Fibroblast of lung (primary cell): ENCODE data around the gene NKAIN4. TPM values are rescaled to one million over a fixed set of nuclear protein-coding genes. Genes with fewer than 3 reads are reported as not detected.

Experiments used
- DNase-seq, 2 donors: peaks; one replicate each; pipeline versions ENCODE4 v3.0.0 to v3.0.0-alpha.2; 2010; ENCODE audit warnings: low read depth in 2 of 2
- H2AFZ ChIP-seq: 2 replicates; pipeline ENCODE4 v1.5.1; 2012; ENCODE audit warnings: low read length, control low read depth, inconsistent platforms
- H3K27ac ChIP-seq: 2 replicates; pipeline ENCODE4 v1.5.1; 2011; ENCODE audit warnings: low read length, control low read depth; ENCODE audit not compliant: insufficient read depth
- H3K27me3 ChIP-seq: 2 replicates; pipeline ENCODE4 v1.5.1; 2011; ENCODE audit warnings: mild to moderate bottlenecking, low read length; ENCODE audit not compliant: control insufficient read depth, insufficient read depth
- H3K36me3 ChIP-seq: 2 replicates; pipeline ENCODE4 v1.5.1; 2011; ENCODE audit warnings: low read length; ENCODE audit not compliant: control insufficient read depth, insufficient read depth
- H3K4me1 ChIP-seq: 2 replicates; pipeline ENCODE4 v1.5.1; 2011; ENCODE audit warnings: low read length; ENCODE audit not compliant: control insufficient read depth, insufficient read depth; ENCODE audit errors: extremely low read depth
- H3K4me2 ChIP-seq: 2 replicates; pipeline ENCODE4 v1.5.1; 2011; ENCODE audit warnings: low read length, control low read depth; ENCODE audit not compliant: insufficient read depth; ENCODE audit errors: extremely low read depth
- H3K4me3 ChIP-seq, 4 experiments: fragments of 200-600 bp in 1 of 4; sonication (generic) in 1 of 4; replicated peaks in 1 of 4; 2 replicates each; pipeline ENCODE4 v1.5.1; 2011 to 2016; ENCODE audit warnings: low read length in 4 of 4, low read depth in 3 of 4, mild to moderate bottlenecking in 3 of 4, control low read depth in 2 of 4, inconsistent platforms in 1 of 4, mixed read lengths in 1 of 4; ENCODE audit not compliant: insufficient read depth in 1 of 4; ENCODE audit errors: control extremely low read depth in 1 of 4
- H3K79me2 ChIP-seq: 2 replicates; pipeline ENCODE4 v1.5.1; 2012; ENCODE audit warnings: mild to moderate bottlenecking, low read length, inconsistent platforms; ENCODE audit not compliant: control insufficient read depth, insufficient read depth
- H3K9ac ChIP-seq: 2 replicates; pipeline ENCODE4 v1.5.1; 2011; ENCODE audit warnings: mild to moderate bottlenecking, low read length, control low read depth; ENCODE audit not compliant: insufficient read depth
- H3K9me3 ChIP-seq: 2 replicates; pipeline ENCODE4 v1.5.1; 2012; ENCODE audit warnings: low read depth, low read length; ENCODE audit not compliant: control insufficient read depth, insufficient read depth
- H4K20me1 ChIP-seq: 2 replicates; pipeline ENCODE4 v1.5.1; 2011; ENCODE audit warnings: low read length; ENCODE audit not compliant: control insufficient read depth, insufficient read depth; ENCODE audit errors: extremely low read depth
- EZH2 ChIP-seq: IDR thresholded peaks from 2 replicates; pipeline ENCODE4 v1.5.1; 2012; ENCODE audit warnings: low read length, control low read depth, mild to moderate bottlenecking; ENCODE audit errors: missing control alignments
- polyA plus RNA-seq, 2 donors: library from polyadenylated mRNA; depleted of rRNA in 1 of 2; stranded (reverse) in 1 of 2; unstranded in 1 of 2; fragments of >200 nt; gene quantifications; 2 replicates each; pipeline ENCODE4 v1.2.1, GENCODE V29; 2011 to 2012; ENCODE audit warnings: missing spikeins in 1 of 2
- total RNA-seq: library from RNA; depleted of rRNA; stranded (reverse); fragments of >200 nt; gene quantifications from 2 replicates; pipeline ENCODE4 v1.2.1, GENCODE V29; 2014
- TF ChIP-seq, protein P1 (sequence below), 2 donors: IDR thresholded peaks in 1 of 2; conservative IDR thresholded peaks in 1 of 2; 1 replicate in 1 of 2; 2 replicates in 1 of 2; pipeline ENCODE4 v1.5.1; 2011 to 2012; ENCODE audit warnings: low read length in 2 of 2, control low read depth in 1 of 2, inconsistent platforms in 1 of 2, low read depth in 1 of 2, mild to moderate bottlenecking in 1 of 2

Gene NKAIN4
- total and polyA plus RNA-seq, 2 donors (not counting 1 experiment from before 2014, with no cell fraction given) = not detected

DNA sequence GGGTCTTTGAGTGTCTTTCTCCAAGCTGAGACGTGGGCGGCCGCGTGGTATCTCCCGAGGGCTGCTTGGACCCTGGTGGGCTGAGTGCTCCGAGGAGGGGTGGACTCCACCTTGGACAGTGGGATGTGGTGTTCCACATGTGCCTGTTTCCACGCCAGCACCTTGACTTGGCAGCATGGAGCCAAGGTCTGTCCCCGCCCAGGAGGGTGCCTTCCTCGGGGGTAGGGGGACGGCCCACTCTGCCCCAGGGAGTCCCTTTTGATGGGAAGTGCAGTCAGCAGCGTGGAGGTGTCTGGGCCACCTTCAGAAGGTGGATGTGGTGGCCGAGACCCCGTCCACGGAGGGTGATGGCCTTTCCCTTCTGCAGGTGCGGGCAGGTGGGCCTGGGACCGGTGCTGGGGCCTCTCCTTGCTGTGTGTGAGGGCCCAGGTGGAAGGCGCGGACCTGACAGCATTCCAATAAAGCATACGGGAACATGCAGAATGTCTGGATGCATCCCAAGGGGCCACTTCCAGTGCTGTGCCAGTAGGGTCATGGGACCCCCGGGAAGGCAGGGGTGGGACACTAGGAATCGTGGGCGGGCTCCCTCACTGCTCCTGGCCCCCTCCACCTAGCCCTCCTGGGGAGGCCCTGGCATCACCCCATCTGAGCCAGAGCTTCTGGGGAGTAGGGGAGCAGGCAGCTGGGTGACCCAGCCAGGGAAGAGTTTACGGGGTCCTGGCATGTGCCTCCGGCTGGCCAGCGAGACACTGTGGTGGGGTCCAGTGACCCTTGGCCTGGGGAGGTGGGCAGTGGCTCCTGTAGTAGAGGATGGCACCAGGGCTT lies 35.3 kb upstream of the NKAIN4 start:
- H3K4me2 ChIP-seq = no peak overlapping the region
- H3K79me2 ChIP-seq = no peaks in the 10 kb centered on the region
- H3K27me3 ChIP-seq = no peaks in the 10 kb centered on the region
- no peak overlapping the region for H2AFZ ChIP-seq
- H3K36me3 ChIP-seq = peaks cover 20% of the 10 kb centered on the region
- TF ChIP-seq EZH2 = no peak
- TF ChIP-seq, protein P1, sequence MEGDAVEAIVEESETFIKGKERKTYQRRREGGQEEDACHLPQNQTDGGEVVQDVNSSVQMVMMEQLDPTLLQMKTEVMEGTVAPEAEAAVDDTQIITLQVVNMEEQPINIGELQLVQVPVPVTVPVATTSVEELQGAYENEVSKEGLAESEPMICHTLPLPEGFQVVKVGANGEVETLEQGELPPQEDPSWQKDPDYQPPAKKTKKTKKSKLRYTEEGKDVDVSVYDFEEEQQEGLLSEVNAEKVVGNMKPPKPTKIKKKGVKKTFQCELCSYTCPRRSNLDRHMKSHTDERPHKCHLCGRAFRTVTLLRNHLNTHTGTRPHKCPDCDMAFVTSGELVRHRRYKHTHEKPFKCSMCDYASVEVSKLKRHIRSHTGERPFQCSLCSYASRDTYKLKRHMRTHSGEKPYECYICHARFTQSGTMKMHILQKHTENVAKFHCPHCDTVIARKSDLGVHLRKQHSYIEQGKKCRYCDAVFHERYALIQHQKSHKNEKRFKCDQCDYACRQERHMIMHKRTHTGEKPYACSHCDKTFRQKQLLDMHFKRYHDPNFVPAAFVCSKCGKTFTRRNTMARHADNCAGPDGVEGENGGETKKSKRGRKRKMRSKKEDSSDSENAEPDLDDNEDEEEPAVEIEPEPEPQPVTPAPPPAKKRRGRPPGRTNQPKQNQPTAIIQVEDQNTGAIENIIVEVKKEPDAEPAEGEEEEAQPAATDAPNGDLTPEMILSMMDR (conservative IDR thresholded peaks at IDR 0.05 in 1 of 2, IDR thresholded peaks at IDR 0.05 in 1 of 2; ENCODE audit: low read depth in 1 of 2, low read length in 2 of 2) = no peak
- no peak overlapping the region for H3K9ac ChIP-seq
- H3K4me1 ChIP-seq = no peaks in the 10 kb centered on the region
- no peak overlapping the region for H3K27ac ChIP-seq
- H4K20me1 ChIP-seq = no peaks in the 10 kb centered on the region
- no peak for DNase-seq
- no peaks in the 10 kb centered on the region for H3K9me3 ChIP-seq
- H3K4me3 ChIP-seq = no peak overlapping the region

DNA sequence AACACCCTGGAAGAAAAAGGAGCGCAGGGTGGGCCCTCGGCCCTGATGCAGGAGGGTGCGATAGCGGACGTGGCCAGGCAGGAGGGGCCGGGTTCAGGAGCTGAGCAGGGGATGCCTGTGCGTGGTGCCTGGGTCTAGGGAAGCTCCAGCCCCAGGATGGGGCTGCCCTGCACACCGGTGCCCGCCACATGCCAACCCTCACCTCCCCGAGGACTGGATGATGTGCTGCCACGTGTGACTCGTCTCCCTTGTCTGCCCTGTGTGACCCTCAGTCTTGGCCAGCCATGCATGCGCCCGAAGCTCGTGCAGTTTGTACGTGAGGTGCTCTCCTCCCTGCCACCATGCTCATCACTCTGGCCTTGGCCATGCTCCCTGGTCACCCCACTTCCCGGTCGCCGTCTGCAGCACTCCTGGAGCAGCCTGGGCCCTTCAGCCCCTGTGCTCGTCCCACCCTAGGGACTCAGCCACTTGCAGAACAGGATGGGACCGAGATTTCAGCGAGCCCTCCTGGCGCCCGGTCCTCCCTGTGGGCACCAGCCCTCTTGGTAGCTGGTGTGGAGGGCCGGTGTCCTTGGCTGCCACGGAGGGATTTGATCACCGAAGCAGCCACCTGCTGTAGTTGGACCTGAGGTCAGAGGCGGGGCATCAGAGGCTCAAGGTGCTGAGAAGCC lies 34.5 kb upstream of the NKAIN4 start:
- Histone ChIP-seq H3K36me3 (peaks cover 22% of the 10 kb centered on the region), H3K4me3 (no peak overlapping the region), H3K9me3 (no peaks in the 10 kb centered on the region), H3K79me2 (no peaks in the 10 kb centered on the region), H3K4me1 (no peaks in the 10 kb centered on the region), H3K4me2 (no peak overlapping the region), H3K27me3 (no peaks in the 10 kb centered on the region), H3K27ac (no peak overlapping the region), H2AFZ (no peak overlapping the region), H4K20me1 (no peaks in the 10 kb centered on the region), H3K9ac (no peak overlapping the region)
- DNase-seq = no peak
- TF ChIP-seq, protein P1 (conservative IDR thresholded peaks at IDR 0.05 in 1 of 2, IDR thresholded peaks at IDR 0.05 in 1 of 2; ENCODE audit: low read depth in 1 of 2, low read length in 2 of 2) = no peak
- no peak for TF ChIP-seq EZH2

DNA sequence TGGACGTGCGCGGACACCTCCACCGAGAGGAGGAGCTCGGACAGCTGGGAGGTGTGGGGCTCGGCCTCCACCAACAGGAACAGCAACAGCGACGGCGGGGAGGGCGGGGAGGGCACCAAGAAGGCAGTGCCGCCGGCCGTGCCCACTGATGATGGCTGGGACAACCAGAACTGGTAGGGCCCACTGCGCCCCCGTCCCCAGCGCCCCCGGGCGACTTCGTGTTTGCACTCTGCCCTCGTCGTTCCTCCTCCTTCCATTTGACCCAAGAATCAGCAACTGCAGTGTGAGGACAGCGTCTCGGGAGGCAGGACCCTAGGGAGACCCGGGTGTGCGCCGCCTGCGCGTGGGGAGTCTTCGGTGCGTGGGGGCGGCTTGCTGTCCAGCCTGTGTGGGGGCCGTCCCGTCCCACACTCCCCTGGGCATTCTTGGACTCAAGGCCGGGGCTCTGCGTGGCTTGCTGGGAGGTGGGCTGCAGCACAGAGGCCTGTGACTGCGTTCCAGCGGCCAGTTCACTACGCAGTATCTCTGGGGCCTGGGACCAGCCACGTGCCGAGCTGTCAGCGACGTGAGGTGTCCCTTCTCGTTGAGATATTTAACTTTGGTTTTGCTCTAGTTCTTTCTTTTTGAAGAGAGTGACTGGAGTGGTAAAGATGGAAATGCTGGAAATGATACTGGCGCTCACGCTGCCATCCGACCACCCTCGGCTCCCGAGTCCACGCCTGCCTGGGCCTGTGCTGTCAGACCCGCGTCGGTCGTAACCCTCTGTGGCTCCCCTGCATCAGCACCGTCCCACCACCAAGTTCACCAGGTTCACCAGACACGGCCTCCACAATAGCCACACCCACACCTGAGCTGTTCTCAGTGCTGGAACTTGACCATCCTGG lies 33.7 kb upstream of the NKAIN4 start:
- Histone ChIP-seq H3K27ac (no peak overlapping the region), H2AFZ (no peak overlapping the region), H3K9me3 (no peaks in the 10 kb centered on the region), H3K4me3 (no peak overlapping the region), H4K20me1 (no peaks in the 10 kb centered on the region), H3K4me1 (no peaks in the 10 kb centered on the region), H3K4me2 (no peak overlapping the region), H3K27me3 (no peaks in the 10 kb centered on the region), H3K9ac (no peak overlapping the region), H3K36me3 (peaks cover 26% of the 10 kb centered on the region), H3K79me2 (no peaks in the 10 kb centered on the region)
- DNase-seq = no peak
- TF ChIP-seq, protein P1 (conservative IDR thresholded peaks at IDR 0.05 in 1 of 2, IDR thresholded peaks at IDR 0.05 in 1 of 2; ENCODE audit: low read depth in 1 of 2, low read length in 2 of 2) = no peak
- no peak for TF ChIP-seq EZH2
